Mononuclear cell (primary cell): Measurements from ENCODE around the gene NDUFS8. TPM values are rescaled to one million over a fixed set of nuclear protein-coding genes. Genes with fewer than 3 reads are reported as not detected.

ENCODE experiments used
- H3K27me3 ChIP-seq: 2 replicates; pipeline ENCODE4 v1.6.0; 2011; ENCODE audit warnings: low read length, control low read depth; ENCODE audit not compliant: insufficient read depth
- H3K4me1 ChIP-seq: 2 replicates; pipeline ENCODE4 v1.5.1; 2011; ENCODE audit warnings: mild to moderate bottlenecking, low read length, control low read depth; ENCODE audit not compliant: insufficient read depth
- H3K4me3 ChIP-seq: 2 replicates; pipeline ENCODE4 v1.5.1; 2011; ENCODE audit warnings: mild to moderate bottlenecking, low read length, moderate library complexity
- H3K9me3 ChIP-seq: 2 replicates; pipeline ENCODE4 v1.5.1; 2011; ENCODE audit warnings: low read depth, mild to moderate bottlenecking, control low read depth, low read length
- total RNA-seq: library from RNA; depleted of rRNA; stranded (reverse); fragments of >200 nt; gene quantifications from one replicate; pipeline ENCODE4 v1.2.3, GENCODE V29; 2012

The NDUFS8 gene
- total RNA-seq, 1 donor = 22.1 TPM

- no peaks in the 10 kb centered on the region for H3K4me1 ChIP-seq
- H3K4me3 ChIP-seq = no peak overlapping the region
- H3K27me3 ChIP-seq = no peaks in the 10 kb centered on the region
- no peaks in the 10 kb centered on the region for H3K9me3 ChIP-seq
These were observed 27.3 kb downstream of the NDUFS8 start for GRCh38 chr11:68057807-68058206.

GRCh38 chr11:68061508-68061907, 31.0 kb downstream of the NDUFS8 start:
- H3K27me3 ChIP-seq = no peaks in the 10 kb centered on the region

GRCh38 chr11:68064926-68065325, 34.4 kb downstream of the NDUFS8 start:
- no peaks in the 10 kb centered on the region for H3K27me3 ChIP-seq
- no peaks in the 10 kb centered on the region for H3K9me3 ChIP-seq
- H3K4me3 ChIP-seq = no peak overlapping the region
- H3K4me1 ChIP-seq = peaks cover 6% of the 10 kb centered on the region

More at GRCh38 chr11:68061508-68061907, 31.0 kb downstream of the NDUFS8 start:
- H3K4me3 ChIP-seq = no peak overlapping the region
- H3K9me3 ChIP-seq = no peaks in the 10 kb centered on the region
- peaks cover 6% of the 10 kb centered on the region for H3K4me1 ChIP-seq

- Histone ChIP-seq H3K4me3 (no peak overlapping the region), H3K9me3 (no peaks in the 10 kb centered on the region), H3K27me3 (no peaks in the 10 kb centered on the region), H3K4me1 (peaks cover 6% of the 10 kb centered on the region)
These were observed 35.4 kb downstream of the NDUFS8 start for GRCh38 chr11:68065841-68066240.

GRCh38 chr11:68066742-68067141, 36.3 kb downstream of the NDUFS8 start:
- Histone ChIP-seq H3K27me3 (no peaks in the 10 kb centered on the region), H3K4me1 (peaks cover 6% of the 10 kb centered on the region), H3K9me3 (no peaks in the 10 kb centered on the region), H3K4me3 (no peak overlapping the region)

DNA sequence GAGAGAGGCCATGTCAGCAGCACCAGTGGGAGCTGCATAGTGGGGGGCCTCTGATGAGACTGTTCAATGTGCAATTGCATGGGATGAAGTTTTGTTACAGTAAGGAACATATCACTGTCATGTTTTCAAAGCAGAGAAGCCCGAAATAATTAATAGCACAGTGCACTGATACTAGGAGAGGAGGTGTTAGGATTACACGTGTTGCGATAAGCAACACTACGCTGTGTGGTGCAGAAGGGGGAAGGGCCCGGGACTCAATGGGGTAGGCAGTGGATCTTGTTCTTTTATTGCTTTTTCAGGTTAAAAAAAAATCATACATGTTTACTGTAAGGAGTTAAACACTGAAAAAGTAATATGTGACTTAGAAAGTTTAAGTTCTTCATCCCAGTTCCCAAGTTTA, 37.5 kb downstream of the NDUFS8 start:
- Histone ChIP-seq H3K4me3 (no peak overlapping the region), H3K9me3 (no peaks in the 10 kb centered on the region), H3K4me1 (peaks cover 6% of the 10 kb centered on the region), H3K27me3 (no peaks in the 10 kb centered on the region)

DNA sequence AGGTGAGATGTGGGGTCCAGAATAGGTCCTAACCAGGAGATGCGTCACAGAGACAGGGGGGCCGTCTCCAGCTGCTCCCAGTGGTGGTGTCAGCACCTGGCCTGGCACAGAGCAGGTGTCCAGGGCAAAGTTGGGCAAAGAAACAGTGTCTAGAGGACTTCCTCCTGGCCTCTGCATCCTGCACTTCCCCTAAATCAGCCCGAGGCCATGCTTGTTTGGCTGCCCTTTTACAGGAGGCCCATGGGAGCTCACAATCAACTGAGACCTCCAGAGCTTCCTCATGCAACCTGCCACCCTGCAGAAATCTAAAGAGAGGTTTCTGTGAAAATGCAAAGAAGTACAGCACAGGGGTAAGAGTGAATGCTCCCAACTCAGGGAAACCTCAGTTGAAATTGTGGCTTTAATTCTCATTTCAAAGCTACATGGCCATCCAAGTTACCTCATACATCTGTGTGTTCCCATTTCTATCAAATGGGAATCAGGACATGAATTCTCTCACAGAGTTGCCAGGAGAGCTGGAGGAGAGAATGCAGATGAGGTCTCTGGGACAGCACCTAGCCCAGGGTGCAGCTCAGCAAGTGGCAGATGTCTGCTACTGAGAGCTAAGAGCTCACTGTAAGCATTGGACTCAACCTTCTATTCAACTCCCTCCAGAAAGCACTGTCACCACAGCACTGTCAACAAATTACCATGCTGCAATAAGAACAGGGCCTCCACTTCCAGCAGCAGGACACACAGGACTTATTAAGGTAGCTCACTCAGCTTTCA, 41.0 kb downstream of the NDUFS8 start:
- no peaks in the 10 kb centered on the region for H3K9me3 ChIP-seq
- no peaks in the 10 kb centered on the region for H3K27me3 ChIP-seq
- no peak overlapping the region for H3K4me3 ChIP-seq
- H3K4me1 ChIP-seq = no peaks in the 10 kb centered on the region

GRCh38 chr11:68074584-68075352, 44.3 kb downstream of the NDUFS8 start:
- Histone ChIP-seq H3K27me3 (no peaks in the 10 kb centered on the region), H3K9me3 (no peaks in the 10 kb centered on the region), H3K4me1 (no peaks in the 10 kb centered on the region), H3K4me3 (no peak overlapping the region)

DNA sequence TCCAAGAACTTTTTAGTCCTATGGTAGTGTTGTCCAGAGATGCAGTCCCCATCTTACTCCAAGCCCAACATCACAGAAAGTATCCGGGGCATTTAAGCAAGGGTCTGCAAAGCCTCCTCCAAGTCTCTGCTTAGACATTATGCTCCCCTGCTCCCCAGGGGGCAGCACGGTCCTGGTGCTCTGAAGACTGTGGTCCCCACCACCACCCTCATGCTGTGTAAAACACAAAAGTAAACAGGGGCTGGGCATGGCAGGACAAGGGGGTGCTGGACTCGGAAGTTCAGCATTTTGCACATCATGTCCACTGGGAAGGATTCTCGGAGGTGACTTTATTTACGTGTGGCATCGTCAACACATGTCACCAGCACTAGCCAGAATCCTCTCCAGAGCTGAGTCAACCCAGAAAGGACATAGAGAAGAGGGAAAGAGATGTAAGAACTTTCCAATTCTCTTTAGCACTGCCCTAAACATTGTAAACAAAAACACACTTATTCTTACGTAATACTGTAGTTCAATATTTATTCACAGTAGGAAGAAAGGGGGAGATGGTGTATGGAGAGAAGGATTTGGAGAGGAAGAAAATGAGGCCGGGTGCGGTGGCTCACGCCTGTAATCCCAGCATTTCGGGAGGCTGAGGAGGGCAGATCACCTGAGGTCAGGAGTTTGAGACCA, 46.0 kb downstream of the NDUFS8 start:
- Histone ChIP-seq H3K4me3 (no peak overlapping the region), H3K27me3 (no peaks in the 10 kb centered on the region), H3K9me3 (no peaks in the 10 kb centered on the region), H3K4me1 (no peaks in the 10 kb centered on the region)

DNA sequence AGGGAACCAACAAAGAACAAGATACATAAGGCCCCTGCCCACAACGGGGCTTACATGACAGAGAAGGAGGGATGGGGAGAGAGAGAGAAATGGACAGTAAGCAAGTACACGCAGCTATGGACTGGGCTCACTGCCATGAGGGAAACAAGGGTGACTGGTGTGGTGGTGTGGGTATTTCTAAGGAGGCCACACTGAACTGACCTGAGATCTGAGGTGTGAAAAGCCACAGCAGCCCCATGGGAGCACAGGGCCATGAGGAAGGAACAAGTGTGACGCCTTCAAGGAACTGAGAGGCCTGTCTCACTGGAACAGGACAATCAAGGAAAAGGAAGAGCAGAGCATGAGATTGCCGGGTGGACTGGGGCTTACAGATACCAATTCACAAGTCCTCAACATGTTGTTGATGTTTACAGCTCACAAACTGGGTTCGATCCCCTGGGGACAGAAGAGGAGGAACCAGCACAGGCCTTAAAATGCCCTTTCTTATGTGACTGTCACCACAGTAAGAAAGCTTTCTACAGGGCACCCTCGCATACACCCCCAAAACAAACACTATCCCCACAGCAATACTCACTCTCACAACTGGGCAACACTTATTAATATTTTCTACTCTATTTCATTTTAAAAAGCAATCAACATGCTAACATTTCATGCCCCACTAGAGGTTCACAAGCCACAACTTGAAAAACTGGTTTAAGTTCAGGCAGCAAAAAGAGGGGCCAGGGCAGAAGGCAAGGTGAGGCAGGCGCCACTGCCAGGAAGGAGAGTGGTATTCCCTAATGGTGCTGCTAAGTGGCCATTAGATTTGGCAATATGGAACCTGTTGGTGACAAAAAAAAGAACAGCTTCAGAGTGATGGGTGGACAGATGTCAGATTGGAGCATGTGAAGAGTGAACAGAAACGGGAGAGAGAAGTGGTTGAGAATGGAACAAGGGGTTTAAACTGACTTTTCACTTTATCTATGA, 47.4 kb downstream of the NDUFS8 start:
- H3K9me3 ChIP-seq = no peaks in the 10 kb centered on the region
- H3K4me1 ChIP-seq = no peaks in the 10 kb centered on the region
- H3K4me3 ChIP-seq = no peak overlapping the region
- no peaks in the 10 kb centered on the region for H3K27me3 ChIP-seq

DNA sequence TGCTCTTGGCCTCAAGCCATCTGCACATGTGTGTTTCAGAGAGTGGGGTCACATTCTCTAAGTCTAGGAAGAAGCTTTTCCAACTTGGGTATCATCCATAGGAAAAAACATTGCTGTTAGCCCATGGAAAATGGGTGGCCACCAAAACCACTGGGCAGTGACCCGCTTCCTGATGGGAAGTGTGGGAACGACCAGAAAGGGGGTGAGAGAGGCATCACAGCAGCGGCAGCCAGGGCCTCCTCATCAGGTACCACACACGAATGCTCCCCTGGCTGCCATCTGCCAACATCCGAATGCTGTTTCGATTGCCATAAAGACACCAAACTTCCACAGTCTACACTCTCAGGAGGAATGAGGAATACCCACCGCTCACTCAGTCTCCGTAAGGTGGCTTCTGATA, 50.4 kb downstream of the NDUFS8 start:
- Histone ChIP-seq H3K4me1 (no peaks in the 10 kb centered on the region), H3K9me3 (no peaks in the 10 kb centered on the region), H3K27me3 (no peaks in the 10 kb centered on the region), H3K4me3 (no peak overlapping the region)

DNA sequence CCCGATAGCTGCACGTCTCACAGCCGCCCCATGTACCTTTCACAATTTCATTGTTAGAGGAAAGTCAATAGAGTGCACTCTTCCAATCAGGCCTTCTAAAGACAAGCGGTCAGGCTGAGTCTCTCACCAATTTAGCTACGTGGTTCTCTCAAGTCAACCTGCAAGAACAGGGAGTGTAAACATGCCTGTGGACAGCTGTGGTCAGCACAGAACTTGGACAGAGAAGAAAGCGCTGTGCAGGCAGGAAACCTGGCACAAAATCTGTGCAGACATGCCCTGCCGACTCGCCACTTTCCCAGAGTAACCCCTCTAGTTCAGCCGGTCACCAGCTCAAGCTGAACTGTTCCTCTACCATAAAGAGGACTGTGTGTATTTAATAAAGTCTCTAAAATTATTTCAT, 51.2 kb downstream of the NDUFS8 start:
- Histone ChIP-seq H3K4me3 (no peak overlapping the region), H3K4me1 (no peaks in the 10 kb centered on the region), H3K27me3 (no peaks in the 10 kb centered on the region), H3K9me3 (no peaks in the 10 kb centered on the region)

GRCh38 chr11:68082481-68082880, 52.0 kb downstream of the NDUFS8 start:
- Histone ChIP-seq H3K4me3 (no peak overlapping the region), H3K4me1 (no peaks in the 10 kb centered on the region), H3K9me3 (no peaks in the 10 kb centered on the region), H3K27me3 (no peaks in the 10 kb centered on the region)

DNA sequence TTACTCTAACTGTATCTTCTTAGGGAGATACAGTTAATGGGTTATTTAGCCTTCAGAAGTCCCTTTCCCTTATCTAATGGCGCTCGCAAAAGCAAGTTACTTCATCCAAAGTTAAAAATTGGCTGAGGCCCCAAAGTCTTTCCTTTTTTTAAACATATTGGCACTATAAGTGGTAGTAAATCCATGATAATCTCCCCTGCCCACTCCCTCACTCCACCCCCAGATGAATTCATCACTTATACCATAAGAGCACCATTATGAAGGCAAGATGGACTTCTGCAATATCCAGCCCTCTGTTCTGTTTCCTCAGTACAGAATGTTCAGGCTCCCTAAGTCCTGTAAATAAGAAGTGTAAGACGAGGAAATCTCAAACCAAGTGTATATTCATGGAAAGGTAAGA, 53.0 kb downstream of the NDUFS8 start:
- no peaks in the 10 kb centered on the region for H3K9me3 ChIP-seq

More for the DNA sequence above, 53.0 kb downstream of the NDUFS8 start:
- H3K27me3 ChIP-seq = no peaks in the 10 kb centered on the region
- H3K4me1 ChIP-seq = no peaks in the 10 kb centered on the region
- no peak overlapping the region for H3K4me3 ChIP-seq
